Measurements from ENCODE around the gene BCLAF1.

GRCh38 chr6:136236466-136237293 lies 53.0 kb downstream of the BCLAF1 start:
- TF ChIP-seq POLR2A (IDR thresholded peaks at IDR 0.05; ENCODE audit: control extremely low read depth in 1 of 2, low read depth in 2 of 2, low read length in 2 of 2) (no peak), HDAC6 (IDR thresholded peaks at IDR 0.05; ENCODE audit: low read depth, low read length) (no peak)

Data from H1 (cell line).